HG02852 (cell line): ENCODE measurements around the gene CYP20A1.

ENCODE experiments used
- ATAC-seq: cut with Tn5 transposase; IDR thresholded peaks from one replicate; pipeline ENCODE4 v1.9.1; 2021; ENCODE audit warnings: mild to moderate bottlenecking, moderate library complexity; ENCODE audit not compliant: unreplicated experiment

The CYP20A1 gene

GRCh38 chr2:203352604-203353255 lies 113.9 kb downstream of the CYP20A1 start:
- no peak for ATAC-seq

GRCh38 chr2:203354966-203355365 lies 116.1 kb downstream of the CYP20A1 start:
- no peak for ATAC-seq
